HCT116 (cell line): Measurements from ENCODE around the gene SORBS1. TPM values are rescaled to one million over a fixed set of nuclear protein-coding genes. Genes with fewer than 3 reads are reported as not detected.

Experiments
- ATAC-seq: fragments of 200-7000 bp; cut with Tn5 transposase; 2 replicates; pipeline ENCODE4 v1.9.1; 2020; ENCODE audit warnings: mild to moderate bottlenecking, moderate library complexity
- BruUV-seq: library from RNA; stranded (reverse); fragments of 400-500 nt; replicated peaks from 2 replicates; lab custom pipeline; 2021; lab: Mats Ljungman, UMichigan
- CTCF ChIA-PET: fragments of 300-600 bp; sonication (Branson Sonifier 250); formaldehyde crosslinking; loops from one replicate; lab custom pipeline; 2021; ENCODE audit warnings: antibody characterized with exemption; lab: Charles Lee
- POLR2A ChIA-PET: fragments of 300-600, 350-600 bp; sonication (Branson Sonifier 250); formaldehyde crosslinking; loops from one replicate; lab custom pipeline; 2021; ENCODE audit warnings: antibody characterized with exemption; lab: Charles Lee
- RAD21 ChIA-PET, 2 experiments: fragments of 300-600 bp; sonication (Branson Sonifier 250); formaldehyde crosslinking; loops; one replicate each; lab custom pipeline; 2023; ENCODE audit warnings: low total read pairs in 2 of 2; ENCODE audit not compliant: uncharacterized antibody in 2 of 2, unreplicated experiment in 2 of 2, low non-redundant PET in 1 of 2; lab: Charles Lee
- DNase-seq: peaks from one replicate; pipeline ENCODE4 v3.0.0-alpha.2; 2010; ENCODE audit warnings: low read depth, low spot score
- H2AFZ ChIP-seq: fragments of 200-600 bp; shearing (Covaris generic), sonication (generic); 2 replicates; pipeline ENCODE4 v1.6.1; 2017; ENCODE audit warnings: low read depth, mixed run types, mixed read lengths, antibody characterized with exemption, low read length; ENCODE audit not compliant: poor library complexity, severe bottlenecking
- H3K27ac ChIP-seq: 2 replicates; pipeline ENCODE4 v1.5.1; 2012; ENCODE audit warnings: low read depth, low read length
- H3K27me3 ChIP-seq: fragments of 200-600 bp; sonication (generic); 2 replicates; pipeline ENCODE4 v1.6.1; 2016; ENCODE audit warnings: mixed run types, low read length, mixed read lengths; ENCODE audit not compliant: insufficient read depth
- H3K36me3 ChIP-seq, 2 experiments: fragments of 200-500 bp in 1 of 2; fragments of 200-600 bp in 1 of 2; sonication (Bioruptor generic) in 1 of 2; sonication (generic) in 1 of 2; 2 replicates each; pipeline versions ENCODE4 v1.5.1 to v1.6.1; 2014 to 2016; ENCODE audit warnings: low read length in 2 of 2, inconsistent platforms in 1 of 2, mixed read lengths in 1 of 2, mixed run types in 1 of 2; ENCODE audit not compliant: insufficient read depth in 2 of 2, control insufficient read depth in 1 of 2
- H3K4me1 ChIP-seq, 2 experiments: fragments of 200-600 bp in 1 of 2; sonication (generic) in 1 of 2; 2 replicates each; pipeline versions ENCODE4 v1.5.1 to v1.6.1; 2012 to 2017; ENCODE audit warnings: low read length in 2 of 2, inconsistent platforms in 1 of 2, mild to moderate bottlenecking in 1 of 2, mixed read lengths in 1 of 2, mixed run types in 1 of 2, moderate library complexity in 1 of 2; ENCODE audit not compliant: insufficient read depth in 2 of 2, control insufficient read depth in 1 of 2
- H3K4me2 ChIP-seq: fragments of 200-600 bp; sonication (generic); 2 replicates; pipeline ENCODE4 v1.6.1; 2017; ENCODE audit warnings: mixed run types, low read length, mixed read lengths
- H3K4me3 ChIP-seq, 2 experiments: fragments of 200-600 bp in 1 of 2; sonication (generic) in 1 of 2; replicated peaks in 1 of 2; 2 replicates each; pipeline ENCODE4 v1.5.1; 2011 to 2016; ENCODE audit warnings: low read length in 2 of 2, control low read depth in 1 of 2, low read depth in 1 of 2, mild to moderate bottlenecking in 1 of 2, mixed read lengths in 1 of 2, mixed run types in 1 of 2
- H3K79me2 ChIP-seq: fragments of 200-600 bp; sonication (generic); 2 replicates; pipeline ENCODE4 v1.6.1; 2017; ENCODE audit warnings: mild to moderate bottlenecking, mixed run types, low read length, moderate library complexity, mixed read lengths; ENCODE audit not compliant: insufficient read depth
- H3K9ac ChIP-seq: fragments of 200-600 bp; sonication (generic); 2 replicates; pipeline ENCODE4 v1.6.1; 2016; ENCODE audit warnings: low read length, mixed read lengths
- H3K9me2 ChIP-seq: fragments of 200-600 bp; sonication (generic), shearing (Covaris generic); 2 replicates; pipeline ENCODE4 v1.6.1; 2017; ENCODE audit warnings: mixed run types, mild to moderate bottlenecking, moderate library complexity; ENCODE audit not compliant: insufficient read depth
- H3K9me3 ChIP-seq, 2 experiments: fragments of 200-500 bp in 1 of 2; fragments of 200-600 bp in 1 of 2; sonication (Bioruptor generic) in 1 of 2; sonication (generic) in 1 of 2; 2 replicates each; pipeline ENCODE4 v1.6.1; 2014 to 2017; ENCODE audit warnings: low read length in 2 of 2, mixed read lengths in 2 of 2, inconsistent platforms in 1 of 2, low read depth in 1 of 2, mild to moderate bottlenecking in 1 of 2, mixed run types in 1 of 2, moderate library complexity in 1 of 2; ENCODE audit not compliant: control insufficient read depth in 1 of 2, insufficient read depth in 1 of 2
- H4K20me1 ChIP-seq: fragments of 200-600 bp; sonication (generic), shearing (Covaris generic); 2 replicates; pipeline ENCODE4 v1.6.1; 2017; ENCODE audit warnings: mixed run types, mild to moderate bottlenecking, moderate library complexity; ENCODE audit not compliant: insufficient read depth
- ATF3 ChIP-seq: IDR thresholded peaks from 2 replicates; pipeline ENCODE4 v1.6.1; 2012
- CEBPB ChIP-seq: IDR thresholded peaks from 2 replicates; pipeline ENCODE4 v1.6.1; 2012; ENCODE audit warnings: low read depth
- CTCF ChIP-seq, 3 experiments: fragments of 200-600 bp in 1 of 3; sonication (generic) in 1 of 3; IDR thresholded peaks in 2 of 3; conservative IDR thresholded peaks in 1 of 3; 2 replicates each; pipeline ENCODE4 v1.5.1; 2012 to 2017; ENCODE audit warnings: low read depth in 2 of 3, low read length in 2 of 3, antibody characterized with exemption in 1 of 3, borderline replicate concordance in 1 of 3, control low read depth in 1 of 3, mild to moderate bottlenecking in 1 of 3, mixed read lengths in 1 of 3, mixed run types in 1 of 3, moderate library complexity in 1 of 3; ENCODE audit not compliant: insufficient read depth in 1 of 3
- EGR1 ChIP-seq: IDR thresholded peaks from 2 replicates; pipeline ENCODE4 v1.6.1; 2012; ENCODE audit warnings: low read depth
- ELF1 ChIP-seq: IDR thresholded peaks from 2 replicates; pipeline ENCODE4 v1.6.1; 2012; ENCODE audit warnings: low read depth, borderline replicate concordance
- EZH2 ChIP-seq: fragments of 200-600 bp; sonication (generic); IDR thresholded peaks from 2 replicates; pipeline ENCODE4 v1.6.1; 2017; ENCODE audit warnings: antibody characterized with exemption, mixed run types
- POLR2A ChIP-seq: IDR thresholded peaks from 2 replicates; pipeline ENCODE4 v1.7.0; 2011; ENCODE audit warnings: borderline replicate concordance; ENCODE audit not compliant: insufficient read depth, insufficient read length; ENCODE audit errors: extremely low read depth
- POLR2AphosphoS5 ChIP-seq: IDR thresholded peaks from 2 replicates; pipeline ENCODE4 v1.6.1; 2011; ENCODE audit warnings: mild to moderate bottlenecking, low read depth, low read length, moderate library complexity
- RAD21 ChIP-seq: IDR thresholded peaks from 2 replicates; pipeline ENCODE4 v1.6.1; 2012; ENCODE audit warnings: low read depth, mild to moderate bottlenecking
- SIN3A ChIP-seq: IDR thresholded peaks from 2 replicates; pipeline ENCODE4 v1.6.1; 2012; ENCODE audit warnings: low read depth
- SP1 ChIP-seq: IDR thresholded peaks from 2 replicates; pipeline ENCODE4 v1.6.1; 2012; ENCODE audit warnings: low read depth
- SRF ChIP-seq: IDR thresholded peaks from 2 replicates; pipeline ENCODE4 v1.6.1; 2012; ENCODE audit warnings: low read depth
- YY1 ChIP-seq: IDR thresholded peaks from 2 replicates; pipeline ENCODE4 v1.6.1; 2011; ENCODE audit warnings: low read length, low read depth, moderate library complexity, mild to moderate bottlenecking; ENCODE audit not compliant: insufficient replicate concordance; ENCODE audit errors: extremely low read depth
- ZFX ChIP-seq: fragments of 450-650 bp; IDR thresholded peaks from 2 replicates; pipeline ENCODE4 v1.6.1; 2017
- intact Hi-C: fragments of 100-400 bp; cut with micrococcal nuclease; formaldehyde crosslinking; loops from 2 replicates; pipeline ENCODE4 v1.10.0; 2022
- total RNA-seq: library from RNA; stranded (reverse); gene quantifications from one replicate; pipeline ENCODE4 v1.2.1, GENCODE V29; 2021; ENCODE audit not compliant: unreplicated experiment
- TF ChIP-seq, protein P1 (sequence below): IDR thresholded peaks from 2 replicates; pipeline ENCODE4 v1.6.1; 2012

The SORBS1 gene
- total RNA-seq, 1 experiment from 2014 or later: 3.4 TPM

- RAD21 ChIA-PET: no interaction called here
- TF ChIP-seq YY1: no peak
- no peak for TF ChIP-seq EZH2
- no peak for TF ChIP-seq POLR2A
- no peak for TF ChIP-seq ZFX
- TF ChIP-seq, protein P1, sequence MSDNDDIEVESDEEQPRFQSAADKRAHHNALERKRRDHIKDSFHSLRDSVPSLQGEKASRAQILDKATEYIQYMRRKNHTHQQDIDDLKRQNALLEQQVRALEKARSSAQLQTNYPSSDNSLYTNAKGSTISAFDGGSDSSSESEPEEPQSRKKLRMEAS: no peak
- TF ChIP-seq ELF1: no peak
- TF ChIP-seq CEBPB: no peak
- TF ChIP-seq, all 23 proteins: peak for 0
- Histone ChIP-seq H3K4me1 (peaks cover 10 to 19% of the 10 kb centered on the region in 2 experiments), H3K9ac (no peak overlapping the region), H3K36me3 (no peaks in the 10 kb centered on the region), H3K4me3 (no peak overlapping the region), H3K9me3 (no peaks in the 10 kb centered on the region), H3K4me2 (no peak overlapping the region), H3K9me2 (no peaks in the 10 kb centered on the region), H2AFZ (no peak overlapping the region), H4K20me1 (no peaks in the 10 kb centered on the region), H3K79me2 (peaks cover 63% of the 10 kb centered on the region), H3K27me3 (no peaks in the 10 kb centered on the region), H3K27ac (no peak overlapping the region)
- DNase-seq (no peak), ATAC-seq (no peak)
- no TSS peak for BruUV-seq
- intact Hi-C loops: no loop called here
- CTCF ChIA-PET: no interaction called here
- POLR2A ChIA-PET: no interaction called here
Measured at GRCh38 chr10:95285556-95285955, 275.6 kb downstream of the SORBS1 start.

DNA sequence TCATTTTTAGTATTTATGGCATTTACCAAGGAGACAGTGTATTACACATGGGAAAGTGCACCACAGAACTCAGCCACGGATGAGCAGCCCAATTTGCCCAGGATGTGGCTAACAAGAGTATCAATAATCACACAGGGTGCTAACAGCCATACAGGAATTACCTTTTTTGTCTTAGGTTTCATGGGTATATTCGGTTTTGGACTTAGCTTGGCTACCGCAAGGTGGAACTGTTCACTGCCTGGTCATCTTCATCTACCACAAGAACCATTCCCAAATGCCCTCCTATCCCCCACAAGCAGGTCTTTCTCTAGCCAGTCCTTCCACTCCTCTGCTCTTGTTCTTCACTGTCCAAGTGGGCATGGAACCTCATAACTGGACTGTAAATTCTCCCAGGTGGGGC, 276.4 kb downstream of the SORBS1 start:
- no peaks in the 10 kb centered on the region for H3K9me2 ChIP-seq
- intact Hi-C loops: no loop called here
- TF ChIP-seq ELF1 (no peak), ZFX (no peak), EGR1 (no peak), CTCF (IDR thresholded peaks at IDR 0.05 in 2 of 3, conservative IDR thresholded peaks at IDR 0.05 in 1 of 3; ENCODE audit: borderline replicate concordance in 1 of 3, insufficient read depth in 1 of 3, low read depth in 2 of 3, low read length in 2 of 3) (no peak), POLR2A (no peak), SP1 (no peak), SRF (no peak), ATF3 (no peak), POLR2AphosphoS5 (no peak), RAD21 (no peak), SIN3A (no peak)
- TF ChIP-seq, protein P1: no peak
- ChIA-PET RAD21 (no interaction called here), POLR2A (no interaction called here), CTCF (no interaction called here)
- H3K9ac ChIP-seq: no peak overlapping the region
- H3K27ac ChIP-seq: no peak overlapping the region
- H3K9me3 ChIP-seq: no peaks in the 10 kb centered on the region
- no peaks in the 10 kb centered on the region for H3K36me3 ChIP-seq
- H2AFZ ChIP-seq: no peak overlapping the region
- H3K4me3 ChIP-seq: no peak overlapping the region
- BruUV-seq: no TSS peak
- H3K4me1 ChIP-seq: peaks cover 9 to 16% of the 10 kb centered on the region in 2 experiments
- no peaks in the 10 kb centered on the region for H4K20me1 ChIP-seq
- no peak overlapping the region for H3K4me2 ChIP-seq
- DNase-seq (no peak), ATAC-seq (no peak)
- peaks cover 67% of the 10 kb centered on the region for H3K79me2 ChIP-seq
- H3K27me3 ChIP-seq: no peaks in the 10 kb centered on the region
